Hematopoietic multipotent progenitor cell treated with erythropoietin and hydrocortisone succinate and interleukin-3 and kit ligand, for 8 days (in vitro differentiated cells): Measurements from ENCODE around the gene DICER1.

Experiments
- DNase-seq: peaks from one replicate; pipeline ENCODE4 v3.0.0-alpha.2; 2015

Gene DICER1

GRCh38 chr14:95075789-95076188 is 81.5 kb downstream of the DICER1 start:
- DNase-seq = no peak

- no peak for DNase-seq
These were observed 83.4 kb downstream of the DICER1 start for GRCh38 chr14:95073947-95074346.

GRCh38 chr14:95072310-95072905 is 84.9 kb downstream of the DICER1 start:
- DNase-seq = no peak

- no peak for DNase-seq
These were observed 85.6 kb downstream of the DICER1 start for GRCh38 chr14:95071649-95072280.

GRCh38 chr14:95070748-95071435 is 86.4 kb downstream of the DICER1 start:
- DNase-seq = no peak

GRCh38 chr14:95069547-95069946 is 87.8 kb downstream of the DICER1 start:
- no peak for DNase-seq

- DNase-seq = no peak
These were observed 88.3 kb downstream of the DICER1 start for GRCh38 chr14:95069018-95069417.

GRCh38 chr14:95068521-95068920 is 88.8 kb downstream of the DICER1 start:
- no peak for DNase-seq

- DNase-seq = no peak
These were observed 89.2 kb downstream of the DICER1 start for GRCh38 chr14:95068080-95068479.

GRCh38 chr14:95067526-95067925 is 89.8 kb downstream of the DICER1 start:
- no peak for DNase-seq

- DNase-seq = no peak
These were observed 90.8 kb downstream of the DICER1 start for GRCh38 chr14:95066427-95066986.

GRCh38 chr14:95065411-95065810 is 91.9 kb downstream of the DICER1 start:
- no peak for DNase-seq

- no peak for DNase-seq
These were observed 92.6 kb downstream of the DICER1 start for GRCh38 chr14:95064734-95065133.

GRCh38 chr14:95064256-95064655 is 93.1 kb downstream of the DICER1 start:
- DNase-seq = no peak

- no peak for DNase-seq
These were observed 93.9 kb downstream of the DICER1 start for GRCh38 chr14:95063391-95063790.

- DNase-seq = no peak
These were observed 94.4 kb downstream of the DICER1 start for GRCh38 chr14:95062946-95063345.

GRCh38 chr14:95062220-95062619 is 95.1 kb downstream of the DICER1 start:
- no peak for DNase-seq

GRCh38 chr14:95061317-95062093 is 95.8 kb downstream of the DICER1 start:
- no peak for DNase-seq

GRCh38 chr14:95059126-95059525 is 98.2 kb downstream of the DICER1 start:
- DNase-seq = no peak

GRCh38 chr14:95058491-95058890 is 98.8 kb downstream of the DICER1 start:
- no peak for DNase-seq

GRCh38 chr14:95057851-95058250 is 99.5 kb downstream of the DICER1 start:
- DNase-seq = no peak

- DNase-seq = no peak
These were observed 100.2 kb downstream of the DICER1 start for GRCh38 chr14:95057147-95057546.

GRCh38 chr14:95056476-95056875 is 100.9 kb downstream of the DICER1 start:
- no peak for DNase-seq
